DMS53 treated with DMSO at 0.1 percent for 48 hours (cell line): ENCODE results near the gene RBMX2.
"Not testable (repeated sequence)": the region's sequence is repeated elsewhere in the genome, so short reads cannot be mapped to it uniquely, and the experiment has no call there.

Experiments
- DNase-seq: peaks from one replicate; lab custom pipeline; 2025; ENCODE audit not compliant: unreplicated experiment; lab: John Stamatoyannopoulos, UW

The RBMX2 gene, protein sequence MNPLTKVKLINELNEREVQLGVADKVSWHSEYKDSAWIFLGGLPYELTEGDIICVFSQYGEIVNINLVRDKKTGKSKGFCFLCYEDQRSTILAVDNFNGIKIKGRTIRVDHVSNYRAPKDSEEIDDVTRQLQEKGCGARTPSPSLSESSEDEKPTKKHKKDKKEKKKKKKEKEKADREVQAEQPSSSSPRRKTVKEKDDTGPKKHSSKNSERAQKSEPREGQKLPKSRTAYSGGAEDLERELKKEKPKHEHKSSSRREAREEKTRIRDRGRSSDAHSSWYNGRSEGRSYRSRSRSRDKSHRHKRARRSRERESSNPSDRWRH

GRCh38 chrX:130401415-130402207 lies at the start of gene RBMX2:
TSS of gene RBMX2 (plus strand) at chrX:130401987. CDS start at chrX:130402033, 46 bp downstream.
- DNase-seq: peak; percentile 67

DNA sequence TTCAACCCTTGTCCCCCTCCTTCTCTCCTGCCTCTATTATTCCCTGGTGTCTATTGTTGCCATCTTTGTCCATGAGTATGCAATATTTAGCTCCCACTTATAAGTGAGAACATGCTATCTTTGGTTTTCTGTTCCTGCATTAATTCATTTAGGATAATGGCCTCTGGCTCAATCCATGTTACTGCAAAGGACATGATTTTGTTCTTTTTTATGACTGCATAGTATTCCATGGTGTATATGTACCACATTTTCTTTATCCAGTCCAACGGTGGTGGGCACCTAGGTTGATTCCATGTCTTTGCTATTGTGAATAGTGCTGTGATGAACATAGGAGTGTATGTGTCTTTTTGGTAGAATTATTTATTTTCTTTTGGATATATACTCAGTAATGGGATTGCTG lies 49.7 kb upstream of the RBMX2 start:
- not testable (repeated sequence) for DNase-seq

GRCh38 chrX:130376077-130376476 lies 25.7 kb upstream of the RBMX2 start:
- DNase-seq: no peak

GRCh38 chrX:130378024-130378669 lies 23.6 kb upstream of the RBMX2 start:
- no peak for DNase-seq

GRCh38 chrX:130385520-130385919 lies 16.3 kb upstream of the RBMX2 start, which contains the start of gene GPR119:
TSS of gene GPR119 (minus strand) at chrX:130385674. CDS start at chrX:130385447, 227 bp downstream.
- no peak for DNase-seq

DNA sequence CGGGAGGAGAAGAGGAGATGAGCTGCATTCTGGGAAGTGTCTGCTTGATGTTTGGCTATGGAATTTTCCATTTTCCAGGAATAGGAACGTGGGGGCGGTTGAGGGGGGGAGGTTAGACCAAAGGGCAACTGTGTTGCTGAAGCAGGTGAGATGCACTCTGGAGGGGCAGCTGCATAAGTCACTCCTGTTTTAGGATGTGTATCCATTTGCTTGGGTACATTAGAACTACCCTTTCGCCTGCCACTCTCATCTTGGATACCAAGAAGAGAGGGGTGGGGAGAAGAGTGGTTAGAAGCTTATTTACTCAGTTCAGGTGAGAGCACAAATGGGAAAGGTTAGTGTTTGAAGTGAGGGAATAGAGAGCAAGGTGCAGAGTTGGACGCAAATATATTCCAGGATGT lies 15.4 kb upstream of the RBMX2 start:
- DNase-seq: no peak

- peak; percentile 48 for DNase-seq
Measured at GRCh38 chrX:130393451-130394074, 8.2 kb upstream of the RBMX2 start.

GRCh38 chrX:130395341-130395740 lies 6.4 kb upstream of the RBMX2 start:
- DNase-seq: no peak

DNA sequence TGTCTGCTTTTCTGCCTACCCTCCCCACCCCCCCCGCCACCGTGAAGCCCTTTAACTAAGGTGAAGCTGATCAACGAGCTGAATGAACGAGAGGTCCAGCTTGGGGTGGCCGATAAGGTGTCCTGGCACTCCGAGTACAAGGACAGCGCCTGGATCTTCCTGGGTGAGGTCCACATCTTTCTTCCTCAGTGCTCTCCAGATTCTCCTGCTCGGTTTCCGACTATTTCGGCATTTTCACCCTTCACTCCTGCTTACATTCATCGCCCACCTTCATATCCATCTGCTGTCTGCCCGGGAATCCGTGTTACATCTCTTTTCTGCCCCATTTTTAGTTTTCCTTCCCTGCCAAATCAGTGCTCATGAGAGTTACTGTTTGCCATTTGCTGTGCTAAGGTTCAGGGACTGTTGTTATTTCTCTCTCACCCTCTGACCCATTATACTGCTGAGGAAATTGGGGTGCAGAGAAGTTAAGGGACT lies 459 bp downstream of the RBMX2 start:
- no peak for DNase-seq

DNA sequence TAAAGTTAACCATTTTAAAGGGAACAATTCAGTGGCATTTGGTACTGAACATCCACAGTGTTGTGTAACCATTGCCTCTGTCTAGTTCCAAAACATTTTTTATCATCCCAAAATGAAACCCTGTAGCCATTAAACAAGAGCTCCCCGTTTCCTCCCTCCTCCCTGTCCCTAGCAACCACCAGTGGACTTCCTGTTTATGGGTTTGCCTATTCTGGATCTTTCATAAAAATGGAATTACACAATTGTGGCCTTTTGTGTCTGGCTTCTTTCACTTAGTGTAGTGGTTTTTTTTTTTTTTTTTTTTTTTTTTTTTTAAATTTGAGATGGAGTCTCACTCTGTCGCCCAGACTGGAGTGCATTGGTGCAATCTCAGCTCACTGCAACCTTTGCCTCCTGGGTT lies 11.6 kb downstream of the RBMX2 start:
- no peak for DNase-seq

DNA sequence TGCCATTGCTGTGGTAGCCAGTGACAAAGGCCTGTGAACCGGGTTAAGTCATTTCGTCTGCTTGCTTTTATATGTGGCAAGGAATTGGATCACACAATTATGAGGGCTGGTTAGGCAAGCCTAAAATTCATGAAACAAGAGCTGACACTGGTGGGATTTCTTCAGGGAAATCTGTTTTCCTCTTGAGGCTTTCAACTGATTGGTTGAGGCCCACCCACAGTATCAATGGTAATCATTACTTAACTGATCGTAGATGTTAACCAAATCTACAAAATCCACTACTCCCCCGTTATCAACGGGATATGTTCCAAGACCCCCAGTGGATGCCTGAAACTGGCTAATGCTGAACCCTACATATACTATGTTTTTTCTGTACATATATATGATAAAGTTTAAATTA lies 13.0 kb downstream of the RBMX2 start:
- no peak for DNase-seq

DNA sequence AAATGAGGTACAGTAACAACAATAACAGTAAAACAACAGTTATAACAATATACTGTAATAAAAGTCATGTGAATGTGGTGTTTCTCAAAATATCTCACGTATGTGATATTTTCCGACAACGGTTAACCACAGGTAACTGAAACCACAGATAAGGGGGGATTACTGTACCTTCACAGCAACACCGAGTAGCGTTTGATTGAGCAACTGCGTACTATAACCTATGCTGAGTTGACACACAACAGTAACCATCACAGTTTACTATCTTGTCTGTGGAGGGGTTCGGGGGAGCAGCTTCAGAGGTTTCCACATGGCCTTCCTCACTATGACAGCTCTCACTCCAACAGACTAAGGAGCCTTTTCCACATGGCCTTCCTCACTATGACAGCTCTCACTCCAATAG lies 13.4 kb downstream of the RBMX2 start:
- DNase-seq: no peak

GRCh38 chrX:130416785-130417184 lies 15.0 kb downstream of the RBMX2 start:
- DNase-seq: no peak

DNA sequence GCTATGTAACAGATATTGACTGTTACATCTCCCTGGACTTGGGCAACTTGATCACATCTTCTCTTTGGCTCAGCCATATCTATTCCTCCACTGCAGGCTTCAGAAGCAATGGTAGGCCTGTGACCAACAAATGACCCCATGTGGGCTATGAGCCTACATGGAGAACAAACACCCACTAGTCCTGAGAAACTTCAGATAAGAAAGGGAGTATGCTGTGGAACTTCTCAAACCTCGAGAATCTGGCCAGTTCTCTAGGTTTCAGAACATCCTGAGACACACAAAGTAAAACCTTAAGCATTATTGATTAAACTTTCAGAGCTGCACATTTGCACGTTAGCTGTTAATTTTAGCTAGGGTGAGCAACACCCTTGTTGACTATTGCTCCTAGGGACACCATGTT lies 16.3 kb downstream of the RBMX2 start:
- no peak for DNase-seq

DNA sequence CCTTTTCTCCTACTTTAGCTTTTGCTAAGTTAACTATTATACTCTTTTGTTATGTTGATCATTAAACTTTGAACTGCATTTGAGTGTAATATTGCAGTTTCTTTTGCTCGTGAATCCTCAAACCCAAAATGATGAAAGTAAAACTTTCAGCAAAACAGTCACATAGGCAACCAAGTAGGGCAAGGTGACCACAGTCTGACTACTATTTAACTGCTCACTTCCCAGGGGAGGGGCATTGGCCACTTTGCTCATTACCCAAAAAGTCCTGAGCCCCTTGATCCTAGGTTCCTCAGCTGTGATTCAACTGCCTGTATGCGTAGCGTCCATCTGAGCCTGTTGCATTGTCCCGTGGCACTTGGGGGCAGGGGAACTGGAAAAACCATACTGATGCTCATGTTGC lies 17.0 kb downstream of the RBMX2 start:
- DNase-seq: no peak

DNA sequence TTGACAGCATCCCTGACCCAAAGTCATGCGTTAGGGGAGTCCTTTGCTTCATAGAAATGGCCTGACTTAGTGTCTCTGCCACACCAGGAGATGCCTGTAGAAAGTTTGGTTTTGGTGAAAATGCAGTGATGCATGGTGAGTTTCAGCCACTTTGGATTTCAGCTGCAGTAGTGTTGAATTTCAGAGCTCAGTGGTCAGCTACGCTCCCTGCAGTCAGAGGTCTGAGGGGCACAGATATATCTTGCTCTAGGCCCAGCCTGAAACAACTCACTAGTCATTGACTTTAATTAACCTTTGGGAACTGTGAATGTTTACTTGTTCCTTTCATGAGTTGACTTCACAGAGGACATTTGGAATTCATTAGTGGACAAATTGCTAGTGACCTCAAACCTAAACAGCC lies 17.5 kb downstream of the RBMX2 start:
- no peak for DNase-seq

DNA sequence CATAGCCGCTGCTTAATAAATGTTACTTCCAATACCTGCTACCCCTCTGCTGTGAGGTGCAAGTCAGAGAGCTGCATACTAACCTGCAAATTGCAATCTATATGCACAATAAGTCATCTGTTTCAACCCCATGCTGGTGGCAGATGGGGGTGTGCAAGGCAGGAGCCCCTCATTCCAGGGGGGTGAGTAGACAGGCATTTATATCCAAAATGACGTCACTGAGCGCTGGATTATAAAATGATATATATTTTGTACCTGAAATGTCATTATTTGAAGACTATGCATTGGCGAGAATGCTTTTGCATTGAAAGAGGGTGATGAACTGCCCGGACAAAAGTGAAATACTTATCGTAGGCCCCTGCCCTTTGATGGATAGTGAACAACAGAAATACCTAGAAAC lies 24.7 kb downstream of the RBMX2 start:
- DNase-seq: no peak

DNA sequence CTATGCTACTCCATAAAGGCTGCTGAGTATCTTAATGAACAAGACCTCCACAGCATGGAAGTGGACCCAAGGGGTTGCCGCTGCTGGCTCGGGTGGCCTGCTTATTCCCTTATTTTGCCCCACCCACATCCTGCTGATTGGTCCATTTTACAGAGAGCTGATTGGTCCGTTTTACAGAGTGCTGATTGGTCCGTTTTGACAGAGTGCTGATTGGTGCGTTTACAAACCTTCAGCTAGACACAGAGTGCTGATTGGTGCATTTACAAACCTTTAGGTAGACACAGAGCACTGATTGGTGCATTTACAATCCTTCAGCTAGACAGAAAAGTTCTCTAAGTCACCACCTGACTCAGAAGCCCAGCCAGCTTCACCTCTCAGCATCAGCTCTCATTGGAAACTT lies 27.4 kb downstream of the RBMX2 start:
- DNase-seq: not testable (repeated sequence)

GRCh38 chrX:130435937-130436336 lies 34.1 kb downstream of the RBMX2 start:
- no peak for DNase-seq

DNA sequence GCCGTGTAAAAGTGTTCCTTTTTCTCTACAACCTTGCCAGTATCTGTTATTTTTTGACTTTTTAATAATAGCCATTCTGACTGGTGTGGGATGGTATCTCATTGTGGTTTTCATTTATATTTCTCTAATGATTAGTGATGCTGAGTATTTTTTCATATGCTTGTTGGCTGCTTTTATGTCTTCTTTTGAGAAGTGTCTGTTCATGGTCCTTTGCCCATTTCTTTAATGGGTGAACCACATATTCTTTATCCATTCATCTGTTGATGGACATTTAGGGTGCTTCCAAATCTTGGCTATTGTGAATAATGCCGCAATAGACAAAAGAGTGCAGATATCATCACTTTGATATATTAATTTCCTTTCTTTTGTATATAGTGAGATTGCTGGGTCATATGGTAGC lies 36.2 kb downstream of the RBMX2 start:
- not testable (repeated sequence) for DNase-seq

- no peak for DNase-seq
Measured at GRCh38 chrX:130443875-130444274, 42.1 kb downstream of the RBMX2 start.
